NCI-H69 (cell line): ENCODE data around the gene CTNNB1.
A peak's percentile ranks its signal among the peaks of the same experiment; 100 is the strongest.

Source experiments
- DNase-seq: peaks from one replicate; lab custom pipeline; 2025; lab: John Stamatoyannopoulos, UW

CTNNB1 gene

DNA sequence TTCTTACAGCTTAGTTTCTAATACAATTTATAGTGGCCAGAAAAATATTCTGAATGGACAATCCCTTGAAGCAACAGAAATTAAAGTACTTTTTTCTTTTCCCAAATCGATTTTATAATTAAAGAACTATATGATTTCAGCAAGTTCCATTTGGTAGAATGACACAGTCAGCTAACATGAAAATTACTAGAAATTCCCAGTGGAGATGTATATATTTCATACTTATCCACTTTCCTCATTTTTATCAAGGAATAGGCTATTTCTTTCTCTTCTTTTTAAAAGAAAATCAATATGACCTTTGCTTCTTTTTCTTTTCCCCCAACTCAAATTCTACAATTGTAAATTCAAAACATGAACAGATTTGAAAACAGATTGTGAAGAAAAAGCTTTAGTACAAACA lies 6.4 kb upstream of the CTNNB1 start:
- no peak for DNase-seq

DNA sequence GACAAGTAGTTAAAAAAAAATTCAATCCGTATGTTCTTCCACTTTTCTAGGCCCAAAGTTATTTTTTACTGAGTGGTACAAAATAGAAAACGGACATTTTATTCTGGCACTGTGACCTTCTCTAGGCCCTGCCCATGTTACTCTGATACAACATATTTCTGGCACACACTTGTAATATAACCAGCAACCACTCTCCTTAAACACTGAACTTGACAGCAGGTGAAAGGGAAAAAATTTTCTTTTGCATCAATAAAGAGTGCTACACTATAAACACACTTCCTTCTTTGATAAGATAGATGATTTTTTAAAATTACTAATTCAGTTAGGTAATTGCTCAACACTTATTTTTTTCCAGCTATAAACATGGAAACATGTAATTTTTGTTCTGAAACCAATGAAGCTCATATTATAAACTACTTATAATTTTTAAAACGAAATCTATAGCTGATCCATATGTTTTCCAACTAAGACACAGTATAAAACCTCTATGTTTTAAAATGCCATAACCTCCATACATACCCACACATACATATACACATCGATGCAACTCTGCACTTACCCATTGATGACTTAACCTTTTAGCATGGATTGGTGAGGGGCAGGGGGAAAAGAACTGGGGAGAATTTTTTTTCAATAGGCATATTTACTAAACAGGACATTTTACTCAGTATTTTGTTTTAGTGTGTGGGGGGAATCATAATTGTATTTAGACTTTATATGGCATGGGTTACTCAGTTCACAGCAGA lies 5.3 kb upstream of the CTNNB1 start:
- peak; percentile 21 for DNase-seq

DNA sequence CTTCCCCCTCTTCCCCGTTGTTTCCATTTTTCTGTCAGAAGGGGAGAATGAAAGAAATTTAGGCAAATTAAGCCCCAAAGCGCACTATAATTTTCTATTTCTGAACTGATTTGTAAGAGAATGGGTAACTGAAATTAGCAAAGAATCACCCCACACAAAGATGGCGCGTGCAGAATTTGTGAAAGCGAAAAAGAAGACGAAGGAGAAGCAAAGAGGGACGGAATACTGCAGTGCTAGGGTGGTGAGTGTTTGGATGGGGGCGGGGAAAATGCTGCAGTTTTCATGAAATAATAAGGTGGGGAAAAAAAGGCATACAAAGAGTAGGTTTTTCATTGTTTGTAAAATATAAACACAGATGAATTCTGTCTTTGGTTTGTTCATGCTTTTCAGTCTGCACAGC lies 4.6 kb upstream of the CTNNB1 start:
- DNase-seq, result peak; percentile 76

DNA sequence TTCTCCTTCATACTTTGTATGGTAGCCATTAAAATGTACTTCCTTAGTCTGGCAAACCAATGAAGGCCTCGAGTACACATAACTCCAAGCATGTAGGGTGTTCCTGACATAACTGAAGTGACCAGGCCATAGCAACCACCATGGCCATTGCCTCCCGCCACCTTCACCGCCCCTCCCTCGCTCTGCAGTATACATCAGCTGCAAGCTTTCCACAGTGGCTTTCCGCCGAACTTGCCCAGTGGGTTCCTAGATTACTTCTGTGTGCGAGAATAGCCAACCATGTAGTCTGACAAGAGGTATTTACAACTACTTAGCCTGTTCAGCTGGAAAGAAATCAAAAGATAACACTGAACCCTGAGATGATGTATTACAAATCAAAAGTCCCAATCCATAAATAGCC lies 3.4 kb upstream of the CTNNB1 start:
- peak; percentile 86 for DNase-seq

DNA sequence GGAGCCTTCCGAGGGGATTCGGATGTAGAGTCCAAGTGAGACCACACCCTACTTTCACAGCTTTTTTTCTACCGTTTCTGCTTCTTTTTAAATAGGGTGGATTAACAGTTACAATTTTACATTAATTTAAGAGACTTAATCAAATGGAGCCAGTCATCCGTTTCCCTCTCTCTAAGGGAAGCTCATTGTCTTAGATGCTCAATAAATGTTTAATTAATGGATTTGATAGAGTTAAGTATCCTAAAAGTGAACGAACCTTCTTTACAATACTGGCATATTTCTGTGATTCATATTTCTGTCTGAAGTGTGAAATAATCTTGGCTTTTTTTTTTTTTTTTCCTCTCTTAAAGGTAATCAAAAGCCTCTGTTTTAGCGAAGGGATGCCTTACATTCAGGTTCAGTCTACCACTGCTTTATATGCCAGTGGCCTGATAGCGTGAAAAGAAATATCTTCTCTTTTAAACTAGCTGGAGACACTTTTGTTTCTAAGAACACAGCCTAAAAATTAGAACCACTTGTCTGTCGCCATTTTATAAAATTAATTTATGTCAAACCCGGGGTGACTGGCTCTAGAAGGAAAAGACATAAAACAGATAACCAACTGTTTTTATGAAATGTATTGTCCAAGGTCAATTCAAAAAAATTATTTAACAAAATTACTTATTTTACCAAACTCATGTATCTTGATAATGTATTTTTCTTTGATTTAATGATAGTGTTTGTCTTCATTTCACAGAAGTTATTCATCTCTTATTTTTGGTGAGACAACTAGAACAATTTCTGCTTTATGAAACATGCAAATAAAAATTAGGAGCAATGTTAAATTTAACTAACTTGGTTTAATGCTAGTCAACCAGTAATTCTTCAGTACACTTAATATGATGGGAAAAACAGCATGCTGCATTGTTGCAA lies 2.5 kb upstream of the CTNNB1 start:
- peak; percentile 53 for DNase-seq

DNA sequence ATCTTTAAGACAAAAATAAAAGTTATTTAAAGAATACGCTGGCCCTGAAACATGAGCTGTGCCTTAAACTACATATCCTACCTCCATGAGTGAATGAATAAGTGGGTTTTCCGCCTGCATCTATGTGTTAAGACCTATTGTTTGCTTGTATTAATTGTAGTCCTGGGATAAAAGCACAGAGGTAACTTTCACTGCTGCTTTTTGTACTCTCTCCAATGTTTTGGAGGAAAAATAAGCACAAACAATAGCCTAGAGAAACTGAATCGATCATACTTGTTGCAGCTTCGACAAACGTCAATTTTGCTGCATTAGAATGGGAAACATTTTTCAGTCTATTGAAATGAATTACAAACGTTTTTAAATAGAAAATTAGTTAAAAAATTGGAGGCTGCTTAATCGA lies 1.3 kb upstream of the CTNNB1 start:
- peak; percentile 68 for DNase-seq

DNA sequence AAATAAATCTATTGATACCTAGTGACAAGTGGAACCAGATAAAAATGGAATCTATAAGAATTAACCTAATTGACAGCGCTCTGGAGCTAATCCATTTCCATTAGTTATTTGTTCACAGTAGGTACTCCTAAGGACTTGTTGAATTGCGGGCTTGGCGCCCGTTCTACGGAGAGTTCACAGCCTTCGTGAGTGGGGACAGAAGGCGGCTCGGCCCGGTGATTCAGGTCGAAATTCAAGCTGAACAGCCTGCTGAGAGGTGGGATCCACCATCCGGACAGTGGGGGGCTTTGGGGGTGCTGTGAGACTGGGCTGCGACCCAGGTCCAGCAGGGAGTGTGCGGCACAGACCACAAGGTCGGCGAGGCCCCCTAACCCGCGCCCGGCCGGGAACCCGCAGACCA lies 779 bp upstream of the CTNNB1 start:
- peak; percentile 74 for DNase-seq

DNA sequence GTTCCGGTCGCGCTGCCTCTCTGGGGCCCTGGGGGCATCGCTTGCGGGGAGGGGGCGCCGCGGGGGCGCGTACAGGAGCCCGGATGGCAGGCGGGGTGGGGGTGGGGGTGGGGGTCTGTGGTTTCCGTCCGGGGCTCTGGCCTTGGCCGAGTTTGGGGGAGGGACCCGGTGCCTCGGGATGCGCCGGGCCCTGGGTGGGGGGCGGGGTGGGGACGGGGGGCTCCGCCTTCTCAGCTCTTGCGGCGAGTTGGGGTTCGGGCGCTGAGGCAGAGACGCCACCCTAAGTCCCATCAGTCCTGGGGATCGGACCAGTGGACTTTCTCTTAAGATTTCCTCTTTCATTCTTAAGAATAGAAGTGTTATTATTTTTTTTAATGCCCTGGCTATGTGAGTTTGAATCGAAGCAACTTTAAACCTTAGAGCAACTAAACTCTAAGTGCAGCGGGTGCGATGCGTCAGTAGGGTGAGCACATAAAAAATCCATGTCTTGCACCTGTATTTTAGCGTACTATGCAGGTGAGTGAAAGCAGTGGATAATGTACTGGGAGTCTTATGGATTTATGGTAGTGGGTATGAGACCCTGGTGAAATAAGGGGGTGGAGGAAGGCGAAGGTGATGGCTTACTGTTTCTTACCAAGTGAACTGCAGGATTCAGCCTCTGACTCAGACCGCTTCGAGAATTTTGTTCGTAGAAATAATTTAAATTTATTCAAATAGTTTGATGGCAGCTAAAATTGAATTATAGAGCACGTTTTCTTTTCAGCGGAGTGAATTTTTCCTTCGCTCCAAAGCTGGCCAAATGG lies 762 bp downstream of the CTNNB1 start:
- peak; percentile 66 for DNase-seq

DNA sequence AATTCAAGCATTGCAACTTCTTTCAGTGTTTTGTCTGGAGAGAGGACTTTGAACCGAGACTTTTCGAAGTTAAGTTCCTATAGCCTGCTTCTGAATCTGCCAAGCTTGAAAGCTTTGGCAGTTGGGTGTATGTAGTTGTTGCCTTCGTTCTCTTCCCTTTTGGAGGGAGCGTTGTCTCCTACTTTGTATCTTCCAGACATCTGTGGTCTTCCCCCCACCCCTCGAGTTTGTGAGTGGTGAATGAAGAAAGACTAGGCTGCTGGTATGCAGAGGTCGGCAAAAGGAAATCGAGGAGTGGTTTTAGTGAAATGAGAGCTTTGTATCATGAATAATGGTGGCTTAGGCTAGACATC lies 1.3 kb downstream of the CTNNB1 start:
- DNase-seq, result peak; percentile 42

DNA sequence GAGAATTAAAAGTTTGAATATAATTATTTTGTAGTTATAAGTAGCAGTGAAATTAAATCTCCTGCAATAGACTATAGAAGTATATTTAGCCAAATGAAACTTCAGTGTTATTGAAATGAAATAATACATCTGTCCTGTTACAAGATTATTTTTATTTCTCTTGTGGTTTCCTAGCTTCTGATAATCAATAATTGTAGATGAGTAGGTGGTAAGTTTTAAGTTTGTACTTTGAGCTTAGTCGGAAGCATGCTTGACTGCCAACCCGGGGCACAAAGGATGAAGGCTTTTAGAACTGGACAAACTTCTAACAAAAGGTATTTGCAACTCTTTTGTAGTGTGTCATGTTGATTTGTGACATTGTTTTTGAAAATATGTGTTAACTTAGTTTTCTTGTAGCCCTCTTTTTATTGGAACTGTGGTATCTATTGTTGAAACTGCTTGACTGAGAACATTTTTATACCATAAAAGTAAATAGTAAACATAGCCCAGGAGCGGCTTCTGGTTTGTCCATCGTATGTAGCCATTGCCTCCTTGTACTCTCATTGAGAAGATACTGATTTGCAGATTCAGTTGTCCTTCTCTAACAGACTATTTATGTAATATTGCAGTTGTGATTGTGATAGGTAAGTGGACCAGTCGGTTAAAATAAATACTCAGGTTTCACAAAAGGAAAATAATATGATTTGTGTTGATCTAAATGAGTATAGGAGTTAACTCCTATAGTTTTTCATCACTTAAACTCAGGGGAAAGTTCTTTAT lies 2.9 kb downstream of the CTNNB1 start:
- DNase-seq, result peak; percentile 14

DNA sequence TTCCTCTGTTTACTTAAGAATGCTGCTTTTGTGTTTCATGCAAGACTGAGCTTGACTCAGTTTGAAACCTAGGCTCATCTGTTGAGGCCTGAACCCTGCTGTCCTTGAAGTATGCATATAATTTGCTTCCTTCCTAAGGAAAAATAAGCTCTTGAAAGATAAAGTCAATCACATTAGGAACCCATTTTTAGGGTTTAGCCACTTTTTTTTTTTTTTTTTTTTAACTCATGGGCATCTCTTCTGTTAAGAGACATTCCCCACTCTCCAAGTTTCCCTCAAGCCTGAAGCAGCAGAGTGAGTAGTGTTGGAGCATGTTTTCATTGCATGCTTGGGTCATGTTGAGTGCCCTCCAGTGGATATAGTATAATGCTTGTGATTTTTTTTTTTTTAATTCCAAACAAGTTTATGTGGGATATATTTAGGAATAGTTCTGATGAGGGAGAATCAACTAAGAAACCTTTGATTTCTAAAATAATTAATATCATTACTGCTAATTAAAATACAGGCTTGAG lies 3.6 kb downstream of the CTNNB1 start:
- peak; percentile 40 for DNase-seq

DNA sequence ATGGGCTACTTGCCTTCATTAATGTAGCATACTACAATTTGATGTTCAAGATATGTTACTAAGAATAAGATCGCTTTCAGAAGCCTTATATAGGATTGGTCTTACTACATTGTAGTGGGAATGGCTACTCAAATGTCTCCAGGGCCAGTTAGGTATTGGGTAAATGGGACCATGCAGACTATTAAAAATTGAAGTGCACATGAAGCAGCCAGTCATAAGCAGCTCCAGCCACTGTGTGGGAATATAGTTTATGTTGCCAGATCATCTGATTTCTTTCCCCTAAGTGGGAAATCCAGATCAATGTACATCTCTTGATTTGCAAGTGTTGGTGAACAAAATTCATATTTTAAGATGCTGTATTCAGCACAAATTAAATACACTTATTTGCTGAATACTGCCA lies 5.1 kb downstream of the CTNNB1 start:
- DNase-seq, result no peak

DNA sequence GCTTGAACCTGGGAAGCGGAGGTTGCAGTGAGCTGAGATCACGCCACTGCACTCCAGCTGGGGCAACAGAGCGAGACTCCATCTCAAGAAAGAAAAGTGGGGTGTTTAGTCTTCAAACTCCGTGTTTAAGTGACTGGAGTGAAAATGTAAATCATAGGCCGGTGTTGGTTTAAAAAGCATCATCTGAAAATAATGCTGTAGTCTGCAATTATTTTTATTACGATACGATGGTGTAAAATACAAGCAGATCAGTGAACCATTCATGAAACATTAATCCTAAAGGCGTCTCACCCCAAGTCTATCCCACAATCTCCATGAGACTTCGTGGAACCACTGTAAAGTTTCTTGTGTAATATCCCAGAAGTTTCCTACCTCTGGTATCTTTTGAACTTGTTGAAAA lies 6.3 kb downstream of the CTNNB1 start:
- no peak for DNase-seq

DNA sequence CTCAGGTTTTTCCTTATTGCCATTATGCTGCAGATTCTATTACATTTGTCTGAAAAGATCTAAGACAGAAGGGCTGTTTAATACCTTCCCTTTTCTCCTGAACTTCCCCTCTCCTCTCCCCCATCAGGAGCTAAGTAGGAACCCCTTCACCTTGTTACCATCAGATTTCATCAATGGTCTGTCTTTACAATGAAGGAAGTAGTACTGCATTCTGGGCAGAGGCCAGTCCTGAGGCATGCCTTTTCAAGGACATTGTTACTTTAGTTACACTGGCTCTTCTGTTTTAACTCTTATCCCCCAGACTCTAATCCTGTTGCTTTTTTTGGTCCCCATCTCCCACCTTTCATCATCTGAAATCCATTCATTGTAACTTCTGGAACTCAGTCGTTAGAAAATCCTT lies 8.1 kb downstream of the CTNNB1 start:
- no peak for DNase-seq

DNA sequence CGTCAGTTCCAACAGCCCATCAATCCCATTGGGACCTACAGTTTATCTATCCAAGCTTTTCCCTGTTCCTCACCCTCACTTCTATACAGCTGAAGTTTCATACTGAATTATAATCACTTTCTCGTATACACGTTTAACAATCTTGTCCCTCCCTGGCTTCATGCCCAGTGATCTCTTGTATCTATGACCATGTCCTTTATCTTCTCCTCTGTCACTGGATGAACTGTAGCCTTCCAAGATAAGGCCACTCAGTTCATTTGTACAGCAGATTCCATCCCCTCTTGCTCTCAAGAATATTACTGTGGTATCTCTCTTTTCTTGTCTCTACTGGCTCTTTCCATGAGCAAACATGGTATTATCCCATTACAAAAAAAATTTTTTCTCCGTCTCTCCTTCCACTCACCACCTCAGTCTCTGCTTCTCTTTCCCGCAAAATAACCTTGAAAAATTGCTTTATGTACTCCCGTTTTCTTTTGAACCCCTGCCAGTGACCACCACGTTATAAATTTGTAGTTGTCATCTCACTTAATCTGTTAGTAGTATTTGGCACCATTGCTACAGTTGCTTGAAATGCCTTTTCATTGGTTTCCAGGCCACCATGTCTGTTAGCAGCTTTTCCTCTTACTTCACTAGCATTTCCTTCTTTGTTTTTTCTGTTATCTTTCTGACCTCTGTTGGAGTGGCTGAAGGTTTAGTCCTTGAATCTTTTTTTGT lies 9.4 kb downstream of the CTNNB1 start:
- no peak for DNase-seq

DNA sequence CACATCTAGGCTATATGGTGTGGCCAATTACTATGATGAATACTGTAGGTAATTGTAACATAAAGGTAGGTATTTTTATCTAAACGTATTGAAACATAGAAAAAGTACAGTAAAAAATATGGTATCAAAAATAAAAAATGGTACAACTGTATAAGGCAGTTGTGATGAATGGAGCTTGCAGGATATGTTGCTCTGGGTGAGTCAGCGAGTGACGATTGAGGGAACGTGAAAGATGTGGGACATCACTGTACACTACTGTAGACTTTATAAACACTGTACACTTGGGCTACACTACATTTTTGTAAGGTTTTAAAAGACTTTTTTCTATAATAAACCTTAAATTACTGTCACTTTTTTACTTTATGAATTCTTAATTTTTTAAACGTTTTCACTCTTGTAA lies 10.3 kb downstream of the CTNNB1 start:
- no peak for DNase-seq

DNA sequence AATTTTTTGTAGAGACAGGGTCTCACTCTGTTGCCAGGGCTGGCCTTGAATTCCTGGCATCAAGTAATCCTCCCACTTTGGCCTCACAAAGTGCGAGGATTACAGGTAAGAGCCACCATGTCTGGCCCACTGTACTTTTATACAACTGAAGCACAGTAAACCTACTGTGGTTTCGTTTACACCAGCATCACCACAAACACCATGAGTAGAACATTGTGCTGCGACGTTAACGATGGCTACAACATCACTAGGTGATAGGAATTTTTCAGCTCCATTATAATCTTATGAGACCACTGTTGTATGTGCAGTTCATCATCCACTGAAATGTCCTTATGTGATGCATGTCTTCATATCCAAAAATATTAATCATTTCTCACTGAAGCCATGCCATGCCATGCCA lies 11.7 kb downstream of the CTNNB1 start:
- DNase-seq, result no peak

DNA sequence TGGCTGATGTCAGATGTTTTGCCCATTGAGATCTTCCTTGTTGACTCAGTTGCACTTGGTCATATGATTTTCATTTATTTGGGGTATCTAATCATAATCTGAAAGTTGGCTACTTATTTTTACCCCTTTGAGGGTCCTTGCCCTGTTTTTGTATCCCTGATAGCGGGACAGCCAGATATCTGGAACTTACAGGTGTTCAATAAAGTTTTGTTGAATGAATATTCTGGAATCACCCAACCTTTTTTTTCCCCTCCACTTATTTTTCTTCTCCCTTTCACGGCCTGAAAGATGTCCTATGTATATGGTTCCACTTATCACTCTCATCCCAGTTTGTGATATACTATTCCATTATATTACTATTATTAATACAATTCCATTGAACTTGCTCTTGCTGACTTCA lies 12.8 kb downstream of the CTNNB1 start:
- DNase-seq, result no peak

DNA sequence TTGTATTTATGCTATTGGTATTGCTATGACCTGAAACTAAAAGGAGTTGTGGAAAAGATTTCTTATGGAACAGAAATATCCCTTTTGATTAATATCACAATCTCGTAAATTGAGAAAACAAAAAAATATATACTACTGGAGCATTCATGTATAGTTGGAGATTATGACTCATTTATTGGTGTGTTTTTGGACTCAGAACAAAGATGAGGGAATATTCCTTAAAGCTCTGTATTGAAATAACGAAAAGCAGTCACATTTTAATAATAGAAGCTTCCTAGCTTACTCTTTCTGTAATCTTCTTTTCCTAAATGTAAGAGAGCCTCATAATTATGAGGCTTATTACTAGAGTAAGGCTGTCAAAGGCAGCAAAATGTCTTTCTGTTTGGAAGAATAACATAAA lies 14.3 kb downstream of the CTNNB1 start:
- no peak for DNase-seq

DNA sequence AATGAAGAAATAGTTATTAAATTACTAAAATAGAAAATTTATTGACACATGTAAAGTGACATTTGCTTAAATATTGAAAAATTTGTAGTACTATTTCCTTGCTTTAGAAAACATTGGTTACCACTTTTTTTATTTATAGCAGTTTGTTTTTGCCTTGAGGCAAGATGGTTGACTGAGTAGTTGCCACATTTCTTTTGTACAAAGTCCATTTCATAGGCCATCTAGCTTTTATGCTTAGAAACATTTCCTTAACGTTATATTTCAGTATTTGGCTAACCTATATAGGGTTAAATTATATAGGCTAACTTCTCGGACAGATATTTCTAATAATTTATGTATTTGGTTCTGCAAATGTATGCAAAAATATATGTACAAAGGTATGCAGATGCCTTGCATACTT lies 17.1 kb downstream of the CTNNB1 start:
- DNase-seq, result no peak

DNA sequence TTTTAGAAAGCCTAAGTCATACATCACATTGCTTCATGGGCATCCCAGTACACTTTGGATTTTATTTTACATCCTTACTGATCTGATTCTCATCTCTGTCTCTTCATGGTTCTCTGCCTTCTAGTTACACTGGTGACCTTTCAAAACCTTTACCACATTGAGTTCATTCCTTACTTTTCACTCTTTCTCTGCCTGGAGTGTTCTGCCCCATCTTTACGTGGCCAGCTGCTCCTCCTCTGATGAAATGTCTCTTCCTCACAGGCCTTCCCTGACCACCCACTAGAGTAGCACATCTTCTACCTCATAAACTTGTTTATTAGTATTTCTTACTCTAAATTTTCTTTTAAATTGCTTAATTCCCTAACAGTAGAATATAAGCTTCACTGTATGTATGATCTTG lies 17.7 kb downstream of the CTNNB1 start:
- DNase-seq, result no peak
